ENCODE measurements around the gene ACAA1.
A peak's percentile ranks its signal among the peaks of the same experiment; 100 is the strongest.

ACAA1 gene

GRCh38 chr3:38136777-38137614 lies at the start of gene ACAA1:
ACAA1 (minus strand) TSS chr3:38137127; CDS start chr3:38137035, 92 bp downstream.
- no peak for TF ChIP-seq ZNF274 (IDR thresholded peaks at IDR 0.05; ENCODE audit: low read depth, low read length)
- peak within 1 kb of the TSS; percentile 92 for H3K4me3 ChIP-seq (ENCODE audit: low read length)

DNA sequence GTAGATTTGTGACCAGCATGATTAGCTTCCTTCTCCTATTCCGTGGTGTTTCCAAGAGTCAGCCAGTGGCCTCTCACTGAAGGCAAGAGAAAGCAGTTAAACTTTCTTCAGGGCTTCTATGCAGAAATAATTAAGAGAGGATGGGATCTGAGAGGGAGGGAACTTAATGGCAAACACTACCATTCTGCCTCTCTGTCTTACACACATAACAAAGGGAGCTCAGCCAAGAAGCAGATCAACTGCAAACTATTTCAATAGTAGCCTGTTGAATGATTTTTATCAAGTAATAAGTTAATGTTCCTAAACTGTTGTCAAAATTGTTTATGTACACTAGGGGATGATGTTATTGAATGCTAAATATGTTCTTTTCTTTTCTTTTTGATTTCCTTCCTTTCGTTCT lies 40.3 kb upstream of the ACAA1 start:
- no peak overlapping the region for H3K4me3 ChIP-seq (ENCODE audit: low read length)
- no peak for TF ChIP-seq ZNF274 (IDR thresholded peaks at IDR 0.05; ENCODE audit: low read depth, low read length)

DNA sequence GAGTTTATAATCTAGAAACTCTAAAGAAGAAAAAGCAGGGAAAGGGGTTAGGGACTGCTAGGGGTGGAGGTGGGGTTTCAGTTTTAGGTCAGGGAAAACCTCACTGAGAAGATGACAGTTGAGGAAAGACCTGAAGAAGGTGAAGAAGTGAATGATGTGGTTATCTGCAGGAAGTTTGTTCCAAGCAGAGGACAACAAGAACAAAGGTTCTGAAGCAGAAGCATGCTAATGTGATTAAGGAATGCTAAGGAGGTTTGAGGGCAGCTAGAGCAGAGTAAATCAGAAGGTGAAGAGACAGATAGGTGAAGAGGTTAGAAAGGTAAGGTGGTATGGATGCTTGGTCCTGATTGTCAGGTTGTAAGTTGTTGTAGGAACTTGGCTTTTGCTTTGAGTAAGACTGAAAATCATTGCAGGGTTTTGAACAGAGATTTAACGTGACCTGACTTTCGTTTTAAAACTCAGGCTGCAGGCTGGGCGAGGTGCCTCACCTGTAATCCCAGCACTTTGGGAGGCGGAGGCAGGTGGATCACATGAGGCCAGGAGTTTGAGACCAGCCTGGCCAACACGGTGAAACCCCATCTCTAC lies 37.0 kb upstream of the ACAA1 start:
- no peak for TF ChIP-seq ZNF274 (IDR thresholded peaks at IDR 0.05; ENCODE audit: low read depth, low read length)
- peak overlapping the region; percentile 3; the same call in 1 of the 2 replicates for H3K4me3 ChIP-seq (ENCODE audit: low read length)

- no peak for TF ChIP-seq ZNF274 (IDR thresholded peaks at IDR 0.05; ENCODE audit: low read depth, low read length)
Observed at GRCh38 chr3:38171622-38172021, 34.7 kb upstream of the ACAA1 start.

DNA sequence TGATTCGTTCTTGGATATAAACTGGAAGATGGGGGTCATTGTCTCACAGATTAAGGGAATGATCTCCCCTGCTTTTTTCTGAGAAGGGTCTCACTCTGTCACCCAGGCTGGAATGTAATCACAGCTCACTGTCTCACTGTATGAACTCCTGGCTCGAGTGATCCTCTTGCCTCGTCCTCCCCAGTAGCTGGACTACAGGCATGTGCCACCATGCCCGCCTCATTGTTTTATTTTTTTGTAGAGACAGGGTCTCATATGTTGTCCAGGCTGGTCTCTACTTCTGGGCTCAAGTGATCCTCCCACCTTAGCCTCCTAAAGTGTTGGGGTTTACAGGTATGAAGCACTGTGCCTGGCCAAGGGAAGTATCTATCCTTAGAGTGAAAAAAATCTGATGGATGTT lies 33.8 kb upstream of the ACAA1 start:
- no peak for TF ChIP-seq ZNF274 (IDR thresholded peaks at IDR 0.05; ENCODE audit: low read depth, low read length)
- H3K4me3 ChIP-seq (ENCODE audit: low read length) = no peak overlapping the region

More at GRCh38 chr3:38171622-38172021, 34.7 kb upstream of the ACAA1 start:
- H3K4me3 ChIP-seq (ENCODE audit: low read length) = no peak overlapping the region

- TF ChIP-seq ZNF274 (IDR thresholded peaks at IDR 0.05; ENCODE audit: low read depth, low read length) = no peak
- H3K4me3 ChIP-seq (ENCODE audit: low read length) = no peak overlapping the region
Observed at GRCh38 chr3:38169027-38169317, 32.0 kb upstream of the ACAA1 start.

GRCh38 chr3:38168151-38169026 lies 31.5 kb upstream of the ACAA1 start:
- H3K4me3 ChIP-seq (ENCODE audit: low read length) = no peak overlapping the region
- TF ChIP-seq ZNF274 (IDR thresholded peaks at IDR 0.05; ENCODE audit: low read depth, low read length) = no peak

DNA sequence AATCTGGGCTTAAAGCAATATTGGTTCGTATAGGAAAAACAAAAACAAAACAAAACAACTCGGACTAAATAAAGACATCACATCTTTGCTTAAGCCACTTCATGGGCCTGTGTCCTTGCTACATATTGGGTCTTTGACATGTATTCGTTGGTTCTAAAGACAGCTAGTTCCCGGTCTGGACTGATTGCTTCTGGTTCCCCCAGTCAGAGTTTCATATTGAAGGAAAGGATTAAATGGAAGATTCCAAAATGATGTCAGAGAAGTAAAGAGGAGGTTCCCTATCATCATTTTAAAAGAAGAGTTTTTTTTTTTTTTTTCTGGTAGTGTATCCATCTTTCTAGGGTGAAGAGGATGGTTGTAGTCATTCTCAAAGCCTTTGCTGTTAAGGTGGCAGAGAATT lies 30.7 kb upstream of the ACAA1 start:
- no peak for TF ChIP-seq ZNF274 (IDR thresholded peaks at IDR 0.05; ENCODE audit: low read depth, low read length)
- no peak overlapping the region for H3K4me3 ChIP-seq (ENCODE audit: low read length)

DNA sequence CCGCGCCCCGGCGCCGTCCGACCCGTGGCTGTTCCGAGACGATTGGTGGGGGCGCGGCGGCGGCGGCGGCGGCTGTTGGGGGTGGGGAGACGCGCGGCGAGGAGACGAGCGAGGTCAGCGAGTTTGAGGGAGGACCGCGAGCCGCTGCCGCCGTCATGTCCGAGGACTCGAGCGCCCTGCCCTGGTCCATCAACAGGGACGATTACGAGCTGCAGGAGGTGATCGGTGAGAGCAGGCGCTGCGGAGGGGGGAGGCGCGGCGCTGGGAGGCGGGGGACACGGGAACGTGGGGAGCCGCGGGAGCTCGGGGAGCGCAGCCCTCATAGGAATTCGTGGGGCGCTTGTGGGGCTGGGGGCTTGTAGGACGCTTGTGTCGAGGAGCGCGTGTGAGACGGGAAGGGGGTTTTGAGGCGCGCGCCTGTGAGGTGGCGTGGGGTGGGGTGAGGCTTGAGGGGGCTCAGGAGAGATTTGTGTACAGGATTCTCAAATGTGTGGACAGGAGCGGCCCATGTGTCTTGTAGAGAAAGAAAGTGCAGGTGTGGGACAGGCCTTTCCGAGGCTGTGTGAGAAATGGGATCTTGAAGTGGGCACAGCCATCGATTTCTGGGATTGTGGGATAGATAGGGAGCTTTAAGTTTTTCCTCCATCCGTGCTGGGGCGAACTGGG lies 28.9 kb upstream of the ACAA1 start:
- TF ChIP-seq ZNF274 (IDR thresholded peaks at IDR 0.05; ENCODE audit: low read depth, low read length) = no peak
- H3K4me3 ChIP-seq (ENCODE audit: low read length) = peak overlapping the region; percentile 81

- TF ChIP-seq ZNF274 (IDR thresholded peaks at IDR 0.05; ENCODE audit: low read depth, low read length) = no peak
- peak within 1 kb of the TSS; percentile 81 for H3K4me3 ChIP-seq (ENCODE audit: low read length)
Observed at GRCh38 chr3:38164952-38165721, 28.2 kb upstream of the ACAA1 start, which contains the start of gene OXSR1. OXSR1 (plus strand) TSS chr3:38165537; CDS start chr3:38165877, 340 bp downstream.

DNA sequence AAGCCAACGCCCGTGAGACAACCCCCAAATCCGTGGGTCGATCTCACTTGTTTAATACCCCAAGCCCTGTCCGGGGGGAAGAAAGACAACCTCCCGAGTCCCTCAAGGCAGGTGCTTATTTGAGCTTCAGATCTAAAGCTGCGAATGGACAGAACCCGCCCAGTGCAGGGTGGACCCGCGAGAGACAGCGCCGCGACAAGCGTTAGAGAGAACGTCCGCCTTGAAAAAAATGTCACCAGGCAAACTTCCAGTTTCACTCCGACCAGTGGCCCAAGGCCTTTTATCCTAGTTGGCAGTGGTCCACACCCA lies 27.7 kb upstream of the ACAA1 start:
- H3K4me3 ChIP-seq (ENCODE audit: low read length) = peak overlapping the region; percentile 65
- TF ChIP-seq ZNF274 (IDR thresholded peaks at IDR 0.05; ENCODE audit: low read depth, low read length) = no peak

GRCh38 chr3:38163841-38164642 lies 27.1 kb upstream of the ACAA1 start:
- no peak for TF ChIP-seq ZNF274 (IDR thresholded peaks at IDR 0.05; ENCODE audit: low read depth, low read length)
- H3K4me3 ChIP-seq (ENCODE audit: low read length) = peak overlapping the region; percentile 65
